Measurements from ENCODE around the gene KLRF2.

KLRF2 gene

DNA sequence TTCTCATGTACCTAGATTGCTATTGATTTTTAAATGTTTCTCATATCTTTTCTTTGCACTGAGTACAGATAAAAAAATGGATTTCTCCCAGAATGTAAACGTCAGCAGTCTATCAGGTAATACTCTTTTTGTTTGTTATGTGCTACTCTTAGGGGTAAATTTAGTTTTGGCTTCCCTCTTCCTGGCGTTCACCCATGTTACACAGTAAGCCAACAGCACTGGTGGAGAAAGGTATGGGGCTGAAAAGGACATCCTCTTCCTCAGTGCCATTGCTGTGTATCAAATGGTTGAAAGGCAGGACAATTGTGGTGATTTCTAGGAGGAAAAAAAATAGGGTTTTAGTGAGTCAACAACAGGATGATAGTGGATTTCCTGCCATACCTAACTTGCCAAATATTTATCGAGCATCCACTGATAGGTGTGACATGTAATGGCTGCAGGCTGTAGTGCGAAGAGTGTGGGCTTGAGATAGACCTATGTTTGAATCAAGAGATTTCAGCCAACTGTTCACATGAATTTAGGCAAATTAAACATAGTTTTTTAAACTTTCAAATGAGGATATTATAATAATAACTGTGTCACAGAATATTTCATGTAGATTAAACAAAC lies 7.5 kb downstream of the KLRF2 start:
- DNase-seq (ENCODE audit: low spot score) = no peak

DNA sequence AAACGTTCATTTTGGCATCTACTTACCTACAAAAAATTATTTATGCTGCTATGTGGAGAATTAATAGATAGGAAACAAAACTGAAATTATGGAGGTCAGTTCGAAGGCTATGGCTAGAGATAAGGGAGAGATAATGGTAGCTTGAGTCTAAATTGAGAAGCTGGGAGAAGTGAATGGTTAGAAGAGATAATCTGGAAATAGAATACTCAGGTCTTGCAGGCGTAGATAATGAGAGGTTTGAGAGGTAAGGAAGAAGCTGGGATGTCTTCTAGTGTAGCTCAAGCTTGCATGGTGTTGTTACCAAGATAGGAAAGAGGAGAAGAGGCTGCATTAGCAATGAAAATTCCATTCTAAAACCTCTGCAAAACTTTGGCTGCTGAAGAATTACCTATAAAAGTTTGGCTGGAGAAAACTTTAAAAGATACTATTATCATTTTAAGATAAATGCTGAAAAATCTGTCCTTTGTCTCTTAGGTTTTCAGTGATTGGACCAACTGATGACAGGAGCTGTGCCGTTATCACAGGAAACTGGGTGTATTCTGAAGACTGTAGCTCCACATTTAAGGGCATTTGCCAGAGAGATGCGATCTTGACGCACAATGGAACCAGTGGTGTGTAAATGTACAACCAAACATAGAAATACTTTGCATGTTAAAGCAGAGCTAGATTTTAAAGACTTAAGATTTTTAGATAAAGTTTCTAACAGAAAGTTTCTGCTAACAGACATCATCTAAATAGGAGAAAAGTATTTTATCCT lies 14.1 kb downstream of the KLRF2 start:
- no peak for DNase-seq (ENCODE audit: low spot score)

DNA sequence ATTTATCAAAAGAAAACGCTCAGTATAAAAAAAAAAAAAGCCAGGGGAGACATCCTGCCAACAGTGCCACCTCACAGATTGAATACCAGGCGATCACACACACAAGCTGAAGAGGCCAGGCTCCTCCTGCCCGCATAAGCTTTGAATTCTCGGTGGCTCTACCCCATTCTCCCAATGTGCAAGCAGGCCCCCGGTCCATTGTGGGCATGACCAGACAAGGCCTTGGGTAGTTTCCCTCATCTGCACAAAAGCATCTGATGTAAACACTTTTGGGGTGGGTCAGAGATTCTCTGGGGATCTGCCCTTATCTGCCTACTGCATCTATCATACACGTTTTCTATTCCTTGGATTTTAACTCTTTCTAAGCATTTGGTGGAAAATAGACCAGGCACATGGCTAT lies 16.2 kb downstream of the KLRF2 start:
- no peak for DNase-seq (ENCODE audit: low spot score)

DNA sequence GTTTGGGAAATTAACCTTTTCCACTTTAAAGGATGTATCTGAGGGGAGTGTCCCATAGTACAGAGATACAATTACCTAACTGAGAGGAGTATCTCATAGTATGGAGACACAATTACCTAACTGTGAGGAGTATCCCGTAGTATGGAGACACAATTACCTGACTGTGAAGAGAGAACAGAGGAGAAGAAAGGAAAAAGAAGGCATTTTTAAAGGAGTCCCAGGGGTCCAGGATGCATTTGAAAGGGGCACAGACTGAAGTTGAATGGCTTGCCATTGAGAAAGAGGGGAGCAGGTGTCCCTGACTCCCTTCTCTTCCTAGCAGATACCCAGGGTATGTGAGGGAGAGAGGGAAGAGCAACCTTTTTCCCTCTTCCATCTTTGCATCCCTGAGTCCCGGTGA lies 17.9 kb downstream of the KLRF2 start:
- DNase-seq (ENCODE audit: low spot score) = no peak

DNA sequence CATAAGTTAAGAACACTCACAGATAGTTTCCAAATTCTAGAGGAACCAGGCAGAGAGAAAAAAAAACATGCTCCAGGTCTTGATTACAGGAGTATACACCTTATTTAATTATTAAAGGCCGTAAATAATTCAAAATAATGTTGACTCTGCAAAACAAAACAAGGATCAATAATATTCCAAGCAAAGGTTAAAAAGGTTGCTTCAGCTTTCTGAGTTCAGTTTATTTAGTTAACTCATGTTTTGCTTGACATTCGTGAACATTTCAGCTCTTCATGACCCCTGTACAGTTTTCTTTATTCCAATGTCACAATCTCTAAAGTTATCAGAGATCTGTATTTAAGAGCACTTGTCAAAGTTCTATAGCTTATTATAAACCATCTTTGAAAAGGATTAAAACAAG lies 19.6 kb downstream of the KLRF2 start:
- no peak for DNase-seq (ENCODE audit: low spot score)

DNA sequence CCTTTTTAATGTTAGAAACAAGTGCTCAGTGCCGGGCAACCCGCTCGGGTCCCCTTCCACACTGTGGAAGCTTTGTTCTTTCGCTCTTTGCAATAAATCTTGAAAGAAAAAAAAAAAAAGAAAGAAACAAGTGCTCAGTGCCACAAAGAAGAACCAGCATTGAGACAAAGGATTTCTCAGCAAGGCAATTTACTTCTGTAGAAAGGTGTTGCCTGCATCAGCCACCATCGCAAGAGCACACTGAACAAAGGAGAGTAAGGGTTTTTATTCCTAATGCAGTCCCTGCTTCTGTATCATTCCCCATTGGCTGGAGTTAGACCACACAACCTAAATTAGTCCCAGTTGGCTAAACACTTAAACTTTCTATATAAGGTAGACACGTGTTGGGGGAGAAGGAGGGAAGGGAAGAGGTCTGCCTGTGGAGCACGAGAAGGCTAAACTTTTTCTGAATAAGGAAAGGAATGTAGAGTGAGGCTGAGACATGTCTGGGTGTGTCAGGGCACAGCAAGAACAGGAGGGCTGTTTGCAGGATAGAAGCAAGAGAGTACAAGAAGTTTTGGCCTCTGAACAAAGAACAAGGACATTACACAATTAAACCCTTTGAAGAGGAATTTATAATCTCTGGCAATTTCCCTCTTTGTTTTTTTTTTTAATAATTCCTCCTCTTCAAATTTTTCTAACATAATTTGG lies 21.4 kb downstream of the KLRF2 start:
- DNase-seq (ENCODE audit: low spot score) = no peak

DNA sequence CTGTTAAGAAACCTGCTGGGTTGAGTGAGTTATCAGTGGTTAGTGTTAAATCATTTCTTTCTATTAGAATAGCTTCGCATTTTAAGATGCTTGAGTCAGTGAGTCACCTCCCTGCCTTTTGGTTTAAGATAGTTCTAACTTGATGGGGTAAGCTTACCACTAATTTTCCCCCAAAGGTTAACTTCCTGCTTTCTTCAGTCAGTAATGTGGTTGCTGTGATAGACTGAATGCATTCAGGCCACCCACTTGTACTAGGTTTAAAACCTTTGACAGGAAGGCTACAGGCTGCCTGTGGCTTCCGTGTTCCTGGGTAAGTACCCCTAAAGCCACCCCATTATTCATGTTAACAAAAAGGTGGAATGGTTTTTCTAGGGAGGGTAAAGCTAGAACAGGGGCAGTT lies 25.6 kb downstream of the KLRF2 start:
- DNase-seq (ENCODE audit: low spot score) = no peak

DNA sequence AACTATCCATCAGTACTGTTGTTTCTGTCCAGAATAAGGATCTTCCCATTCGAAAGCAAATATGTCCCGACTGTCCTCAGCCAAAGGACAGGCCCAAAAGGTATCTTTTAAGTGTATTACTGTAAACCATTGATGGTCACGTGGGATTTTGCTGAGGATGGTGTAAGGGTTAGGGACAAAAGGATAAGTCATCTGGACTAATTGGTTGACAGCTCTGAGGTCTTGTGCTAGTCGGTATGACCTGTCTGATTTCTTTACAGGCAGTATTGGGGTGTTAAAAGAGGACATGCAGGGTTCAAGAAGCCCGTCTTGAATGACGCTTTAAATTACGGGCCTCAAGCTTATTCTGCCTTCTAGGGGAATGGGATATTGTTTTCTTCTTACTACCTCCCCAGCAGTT lies 26.5 kb downstream of the KLRF2 start:
- DNase-seq (ENCODE audit: low spot score) = no peak

DNA sequence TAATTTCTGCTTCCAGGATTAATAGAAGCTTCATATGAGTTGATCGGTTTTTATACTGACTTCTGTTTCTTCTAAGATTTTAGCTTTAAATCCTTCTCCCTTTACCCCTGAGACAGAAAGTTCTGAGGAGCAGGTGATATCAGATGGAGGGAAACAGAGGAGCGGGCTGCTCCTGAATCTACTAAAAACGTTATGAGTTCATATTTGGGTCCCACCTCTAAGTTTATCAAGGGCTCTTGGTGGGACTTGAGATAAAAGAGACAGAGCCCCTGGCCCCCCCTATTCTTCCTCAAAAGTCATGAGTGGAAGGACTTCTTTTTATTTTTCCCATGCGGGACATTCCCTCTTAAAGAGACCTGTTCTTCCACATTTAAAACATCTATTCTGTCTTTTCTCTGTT lies 27.1 kb downstream of the KLRF2 start:
- no peak for DNase-seq (ENCODE audit: low spot score)

DNA sequence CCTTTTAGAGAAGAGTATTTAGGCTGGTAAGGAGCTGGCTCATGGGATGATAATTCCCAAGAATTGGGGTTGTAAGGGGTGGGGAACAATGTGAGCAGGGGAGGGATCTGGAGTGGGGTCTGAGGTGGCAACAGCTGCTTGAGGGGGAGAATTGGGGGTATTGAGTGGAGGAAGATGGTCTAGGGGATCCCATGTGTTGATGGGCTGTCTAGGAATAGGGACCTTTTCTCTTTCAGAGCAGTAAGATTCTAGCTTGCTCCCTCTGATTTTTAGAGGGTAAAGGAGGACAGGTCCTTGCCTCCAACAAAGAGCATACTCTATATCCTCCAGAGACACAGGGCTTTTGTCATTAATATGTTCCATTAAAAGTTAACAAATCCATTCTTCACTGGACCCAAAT lies 28.4 kb downstream of the KLRF2 start:
- no peak for DNase-seq (ENCODE audit: low spot score)

DNA sequence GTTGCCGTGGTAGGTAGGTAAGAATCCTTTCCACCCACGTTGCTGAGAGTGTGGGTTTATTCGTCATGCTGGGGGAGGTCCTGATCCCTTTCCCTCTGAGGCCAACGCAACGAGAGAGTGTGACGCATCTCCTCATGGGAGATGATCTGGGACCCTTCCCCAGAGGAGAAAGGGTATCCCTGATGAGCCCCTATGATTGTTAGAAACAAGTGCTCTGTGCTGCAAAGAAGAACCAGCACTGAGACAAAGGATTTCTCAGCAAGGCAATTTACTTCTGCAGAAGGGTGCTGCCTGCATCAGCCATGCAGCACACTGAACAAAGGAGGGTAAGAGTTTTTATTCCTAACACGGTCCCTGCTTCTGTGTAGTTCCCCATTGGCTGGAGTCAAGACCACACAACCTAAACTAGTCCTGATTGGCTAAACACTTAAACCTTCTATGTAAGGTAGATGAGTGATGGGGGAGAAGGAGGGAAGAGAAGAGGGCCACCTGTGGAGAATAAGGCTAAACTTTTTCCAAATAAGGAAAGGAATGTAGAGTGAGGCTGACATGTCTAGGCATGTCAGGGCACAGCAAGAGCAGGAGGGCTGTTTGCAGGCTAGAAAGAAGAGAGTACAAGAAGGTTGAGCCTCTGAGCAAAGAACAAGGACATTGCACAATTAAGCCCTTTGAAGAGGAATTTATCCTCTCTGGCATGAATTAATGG lies 29.6 kb downstream of the KLRF2 start:
- peak; percentile 66 for DNase-seq (ENCODE audit: low spot score)

DNA sequence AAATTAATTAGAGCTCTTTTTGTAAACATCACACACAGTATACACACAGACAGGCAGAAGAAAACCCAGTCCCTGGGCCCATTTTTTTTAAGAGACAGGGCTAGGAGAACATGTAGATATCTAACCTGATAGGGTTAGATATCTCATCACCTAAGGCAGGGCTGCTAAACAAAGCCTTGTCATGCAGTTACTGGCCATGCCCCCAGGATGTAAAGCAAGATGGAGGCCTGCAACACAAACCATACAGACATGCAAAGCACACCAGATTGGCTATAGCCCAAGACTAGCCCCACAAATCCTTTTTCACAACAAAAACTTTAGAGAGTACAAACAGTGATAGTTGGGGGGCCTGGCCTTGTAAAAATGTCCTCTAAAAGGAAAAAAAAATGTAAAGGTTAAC lies 30.4 kb downstream of the KLRF2 start:
- no peak for DNase-seq (ENCODE audit: low spot score)

DNA sequence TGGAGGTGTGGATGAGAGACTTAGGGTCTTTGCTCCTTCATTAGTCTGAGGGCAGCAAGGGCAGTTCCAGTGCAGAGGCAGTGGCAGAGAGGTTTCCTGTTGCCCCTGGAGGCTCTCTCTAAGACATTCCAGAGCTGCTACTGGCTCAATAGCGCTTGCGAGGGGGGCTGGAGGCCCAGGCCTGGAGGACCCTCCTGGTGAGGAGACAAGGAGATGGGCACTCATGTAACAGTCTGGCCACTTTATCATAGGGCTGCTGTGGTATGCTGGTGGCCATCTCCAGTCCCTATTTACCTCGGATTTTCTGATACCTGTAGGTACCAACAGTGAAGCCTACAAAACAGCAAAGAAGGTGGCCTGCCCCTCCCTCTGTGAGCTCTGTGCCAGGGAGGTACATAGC lies 38.2 kb downstream of the KLRF2 start:
- no peak for DNase-seq (ENCODE audit: low spot score)

DNA sequence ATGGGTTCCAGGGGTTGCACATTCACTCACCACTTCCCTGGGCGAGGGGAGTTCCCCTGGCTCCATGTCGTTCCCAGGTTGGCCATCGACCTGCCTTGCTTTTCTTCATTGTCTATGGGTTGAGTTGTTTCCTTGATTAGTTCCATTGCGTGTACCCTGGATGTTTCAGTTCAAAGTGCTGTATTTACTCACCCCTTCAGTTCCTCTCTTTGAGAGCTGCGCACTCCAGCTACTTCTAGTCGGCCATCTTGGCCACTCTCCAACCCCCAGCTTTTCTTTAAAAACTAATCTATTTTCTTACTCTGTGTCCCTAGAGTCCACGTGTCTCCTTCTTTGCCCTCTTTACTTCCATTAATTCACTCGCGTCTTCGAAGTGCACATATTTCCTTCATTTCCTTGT lies 39.2 kb downstream of the KLRF2 start:
- DNase-seq (ENCODE audit: low spot score) = no peak

DNA sequence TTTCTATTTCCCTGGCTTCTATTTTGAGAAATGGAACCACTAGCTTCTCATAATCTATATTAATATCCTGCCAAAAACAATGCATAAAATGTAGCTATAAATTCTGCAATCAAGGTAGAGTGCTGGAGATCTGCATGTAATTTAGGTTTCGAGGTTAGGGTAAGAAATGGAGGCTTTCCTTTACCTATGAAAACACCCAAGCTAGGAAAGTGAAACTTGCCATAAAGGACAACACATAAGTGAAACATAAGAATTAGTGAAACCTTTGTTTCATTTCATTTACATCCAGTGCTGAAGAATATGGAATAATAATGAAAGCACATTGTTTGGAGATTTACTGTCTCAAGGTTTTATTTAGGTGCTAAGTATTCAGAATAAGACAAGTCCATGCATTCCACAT lies 41.1 kb downstream of the KLRF2 start:
- DNase-seq (ENCODE audit: low spot score) = no peak

DNA sequence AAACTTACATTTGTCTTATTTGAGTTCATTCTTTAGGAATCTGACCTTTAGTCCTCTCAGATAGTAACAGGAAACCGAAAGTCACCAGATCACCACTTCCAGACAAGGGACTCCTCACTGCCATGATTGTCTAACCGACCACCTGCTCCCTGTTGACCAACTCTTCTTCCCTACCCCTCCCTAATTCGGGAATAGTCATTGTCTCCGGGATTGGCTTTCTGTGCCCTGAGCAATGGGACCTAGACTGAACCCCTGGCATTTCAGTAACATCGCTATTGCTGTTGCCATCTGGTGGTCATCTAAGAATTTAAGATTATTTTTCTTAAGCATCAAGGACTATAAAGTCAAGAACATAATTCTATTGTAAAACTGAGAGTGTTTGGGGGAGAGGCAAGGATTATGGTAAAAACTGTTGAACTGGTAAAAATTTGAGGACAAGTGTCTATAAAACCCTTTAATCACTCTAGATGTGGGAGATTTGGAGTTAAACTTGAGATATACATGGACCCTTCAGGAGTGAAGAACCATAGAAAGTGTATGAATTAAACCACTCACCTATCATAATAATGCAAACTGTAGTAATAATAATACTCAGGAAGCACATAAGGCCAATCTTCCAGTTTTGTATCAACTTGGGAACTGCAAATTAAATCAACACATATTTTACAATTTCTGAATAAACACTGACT lies 44.6 kb downstream of the KLRF2 start:
- peak; percentile 57 for DNase-seq (ENCODE audit: low spot score)

DNA sequence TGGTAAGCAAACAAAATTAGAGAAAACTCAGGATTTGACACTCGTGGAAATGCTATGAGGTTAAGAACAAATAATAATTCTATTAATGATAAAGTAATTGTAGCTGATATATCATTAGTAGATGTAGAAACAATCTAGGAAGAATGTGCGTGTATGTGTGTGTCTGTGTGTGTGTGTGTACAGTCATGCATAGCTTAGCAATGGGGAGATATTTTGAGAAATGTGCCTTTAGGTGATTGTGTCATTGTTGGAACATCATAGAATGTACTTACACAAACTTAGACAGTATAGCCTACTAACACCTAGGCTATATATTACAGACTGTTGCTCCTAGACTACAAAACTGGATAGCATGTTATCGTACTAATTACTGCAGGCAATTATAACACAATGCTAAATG lies 45.6 kb downstream of the KLRF2 start:
- no peak for DNase-seq (ENCODE audit: low spot score)

DNA sequence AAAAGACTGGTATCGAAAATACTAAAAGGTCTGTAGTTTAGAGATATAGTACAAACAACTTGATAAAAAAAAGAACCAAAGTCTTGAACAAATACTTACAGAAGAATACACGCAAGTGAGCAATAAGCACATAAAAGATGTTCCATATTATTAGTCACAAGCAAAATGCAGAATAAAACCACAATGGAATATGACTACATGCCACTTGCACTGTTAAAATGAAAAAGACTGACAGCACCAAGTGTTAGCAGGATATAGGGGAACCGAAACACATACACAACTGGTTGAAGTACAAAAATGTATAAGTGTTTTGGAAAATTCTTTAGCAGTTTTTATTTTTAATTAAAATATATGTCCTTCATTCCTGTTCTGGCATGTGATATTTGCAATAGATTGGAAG lies 47.3 kb downstream of the KLRF2 start:
- no peak for DNase-seq (ENCODE audit: low spot score)

DNA sequence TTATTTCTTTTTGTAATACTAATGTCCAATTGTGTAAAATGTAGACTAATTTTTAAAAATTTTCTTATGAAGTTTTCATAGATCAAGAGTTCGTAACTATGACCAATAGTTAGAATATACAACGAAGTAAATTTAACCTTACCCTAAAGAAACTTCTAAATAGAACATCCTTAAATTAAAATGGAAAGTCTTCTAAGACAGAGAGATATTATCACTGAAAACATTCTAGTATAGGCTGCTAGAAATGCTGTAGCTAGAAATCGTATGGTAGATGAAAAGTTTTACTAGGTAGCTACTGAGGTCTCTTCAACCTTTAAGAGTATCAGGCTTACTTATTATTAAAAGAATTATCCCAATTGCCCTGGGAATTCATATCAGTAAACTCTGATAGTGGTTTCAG lies 50.0 kb downstream of the KLRF2 start:
- no peak for DNase-seq (ENCODE audit: low spot score)

DNA sequence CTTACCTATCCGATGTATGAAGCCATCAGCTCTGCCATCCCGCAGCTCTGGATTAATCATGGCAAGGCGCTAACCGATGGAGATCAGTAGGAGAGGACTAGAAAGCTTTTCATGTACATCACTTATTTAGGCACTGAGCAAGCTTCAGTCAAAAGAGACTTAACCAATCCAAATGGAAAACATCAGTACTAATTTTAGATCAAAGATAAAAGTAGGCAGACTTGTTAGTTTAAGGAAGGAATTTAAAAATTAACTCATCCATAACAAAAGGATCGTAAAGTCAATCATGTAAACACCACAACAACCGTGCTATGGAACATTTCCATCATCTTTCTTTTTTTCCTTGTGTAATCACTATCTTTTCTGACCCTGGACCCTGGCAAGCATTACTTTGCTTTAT lies 51.0 kb downstream of the KLRF2 start, which contains the start of gene CLEC2A:
Gene CLEC2A (minus strand): TSS at position 101 of the 400 bp plus-strand sequence. CDS start 41 bp downstream, at position 60.
- no peak for DNase-seq (ENCODE audit: low spot score)

DNA sequence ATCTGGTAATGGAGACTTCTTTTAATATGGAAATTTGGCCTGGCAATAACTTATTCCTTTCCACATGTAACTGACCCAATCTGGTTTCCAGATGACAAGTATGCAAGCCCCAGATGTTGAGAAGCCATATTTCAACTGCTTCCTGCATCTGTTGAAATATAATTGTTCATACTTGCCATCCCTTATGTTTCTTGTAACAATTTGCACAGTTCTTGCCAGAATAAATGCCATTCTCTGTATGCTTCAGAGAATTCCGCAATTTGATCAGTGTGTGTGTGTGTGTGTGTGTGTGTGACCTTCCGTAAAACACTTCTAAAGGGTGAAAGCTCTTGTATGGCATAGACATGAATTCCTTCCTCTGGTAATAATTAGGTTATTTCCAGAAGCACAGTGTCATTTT lies 52.7 kb downstream of the KLRF2 start:
- DNase-seq (ENCODE audit: low spot score) = no peak

DNA sequence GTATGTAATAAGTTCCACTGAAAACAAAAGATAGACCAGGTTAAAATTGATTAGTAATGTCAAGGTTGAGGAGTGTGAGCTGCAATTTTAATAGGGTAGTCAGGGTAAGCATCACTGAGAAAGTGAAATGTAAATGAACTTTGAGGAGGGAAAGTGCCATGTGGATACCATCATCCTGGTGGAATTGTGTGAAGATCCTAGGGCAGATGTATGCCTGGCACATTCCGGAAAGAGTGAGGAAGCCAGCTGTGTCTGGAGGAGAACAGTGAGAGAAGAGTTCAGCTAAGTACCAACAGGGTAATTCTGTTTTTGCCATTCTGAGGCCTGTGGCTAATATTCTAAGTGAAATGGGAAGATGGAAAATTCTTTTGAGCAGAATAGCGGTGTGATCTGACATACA lies 53.7 kb downstream of the KLRF2 start:
- DNase-seq (ENCODE audit: low spot score) = no peak

All from ecto neural progenitor cell (in vitro differentiated cells).